Fibroblast of peridontal ligament (primary cell): ENCODE results near the gene GUCY1A1.

Source experiments
- DNase-seq: peaks from one replicate; pipeline ENCODE4 v3.0.0-alpha.2; 2010; ENCODE audit errors: extremely low read depth

Gene GUCY1A1

DNA sequence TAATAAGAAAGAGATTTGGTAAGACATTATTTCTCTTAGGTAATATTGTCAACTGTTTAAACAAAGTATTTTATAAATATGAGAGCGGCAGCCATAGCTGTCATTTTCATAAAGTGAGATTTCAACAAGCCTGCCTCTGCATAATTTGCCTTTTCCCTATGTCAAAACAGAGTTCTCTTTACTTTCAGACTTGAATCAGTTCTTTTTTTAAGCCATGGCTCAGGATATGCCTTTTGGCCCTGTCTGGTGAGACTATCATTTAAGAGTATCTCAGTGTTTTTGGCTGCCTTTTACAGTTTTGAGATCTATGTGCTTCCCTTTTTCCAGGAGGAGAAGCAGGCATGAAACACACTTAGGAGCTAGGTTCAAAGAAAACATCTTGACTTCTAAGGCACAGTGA, 7.5 kb upstream of the GUCY1A1 start:
- no peak for DNase-seq

DNA sequence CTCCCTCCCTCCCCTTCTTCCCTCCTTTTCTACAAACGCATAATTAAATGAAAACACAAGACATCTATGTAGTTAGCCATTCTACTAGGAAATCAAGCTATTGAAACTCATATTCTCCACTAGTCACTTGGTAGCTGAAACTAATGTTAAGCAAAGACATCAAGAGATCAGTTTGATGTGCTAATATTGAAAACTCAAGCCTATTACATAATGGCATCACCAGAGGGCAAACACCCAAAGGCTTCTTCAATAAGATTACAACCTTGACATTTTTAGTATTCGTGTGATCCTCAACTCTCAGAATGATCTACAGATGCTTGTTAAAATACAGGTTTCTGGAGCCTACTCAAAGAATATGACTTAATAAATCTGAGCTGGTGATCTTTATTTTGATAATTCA, 6.2 kb upstream of the GUCY1A1 start:
- no peak for DNase-seq

DNA sequence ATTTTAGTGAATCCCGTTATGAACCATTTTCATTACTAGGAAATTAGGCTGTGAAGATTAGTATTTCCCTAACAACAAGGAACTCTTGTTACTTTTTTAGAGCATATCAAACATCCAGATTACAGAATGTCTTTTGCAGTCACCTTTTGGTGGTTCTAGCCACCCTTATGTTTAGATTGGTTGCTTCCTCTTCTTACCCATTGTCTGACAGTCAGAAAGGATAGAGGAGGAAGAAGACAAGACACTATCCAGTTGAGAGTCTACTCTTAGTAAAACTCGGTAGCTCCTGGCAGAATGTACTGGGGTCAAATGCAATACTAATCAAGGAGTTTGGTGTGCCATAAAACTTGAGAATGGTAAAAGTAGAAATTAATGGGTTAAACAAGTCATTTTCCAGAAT, 1.6 kb upstream of the GUCY1A1 start:
- no peak for DNase-seq

DNA sequence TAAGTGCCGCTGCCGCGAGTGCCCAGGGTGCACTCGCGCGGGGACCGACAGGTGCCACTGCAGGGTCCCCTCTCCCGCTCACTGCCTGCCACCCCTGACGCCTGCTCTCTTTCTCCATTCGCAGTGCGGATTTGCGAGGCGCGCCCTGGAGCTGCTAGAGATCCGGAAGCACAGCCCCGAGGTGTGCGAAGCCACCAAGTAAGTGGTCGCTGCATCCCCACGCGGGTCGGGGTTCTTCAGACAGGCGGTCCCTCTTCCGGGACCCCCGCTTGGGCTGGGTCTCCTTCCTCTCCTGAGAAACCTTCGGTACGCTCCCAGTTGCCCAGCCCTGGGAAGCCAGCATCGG, 547 bp downstream of the GUCY1A1 start:
- no peak for DNase-seq

DNA sequence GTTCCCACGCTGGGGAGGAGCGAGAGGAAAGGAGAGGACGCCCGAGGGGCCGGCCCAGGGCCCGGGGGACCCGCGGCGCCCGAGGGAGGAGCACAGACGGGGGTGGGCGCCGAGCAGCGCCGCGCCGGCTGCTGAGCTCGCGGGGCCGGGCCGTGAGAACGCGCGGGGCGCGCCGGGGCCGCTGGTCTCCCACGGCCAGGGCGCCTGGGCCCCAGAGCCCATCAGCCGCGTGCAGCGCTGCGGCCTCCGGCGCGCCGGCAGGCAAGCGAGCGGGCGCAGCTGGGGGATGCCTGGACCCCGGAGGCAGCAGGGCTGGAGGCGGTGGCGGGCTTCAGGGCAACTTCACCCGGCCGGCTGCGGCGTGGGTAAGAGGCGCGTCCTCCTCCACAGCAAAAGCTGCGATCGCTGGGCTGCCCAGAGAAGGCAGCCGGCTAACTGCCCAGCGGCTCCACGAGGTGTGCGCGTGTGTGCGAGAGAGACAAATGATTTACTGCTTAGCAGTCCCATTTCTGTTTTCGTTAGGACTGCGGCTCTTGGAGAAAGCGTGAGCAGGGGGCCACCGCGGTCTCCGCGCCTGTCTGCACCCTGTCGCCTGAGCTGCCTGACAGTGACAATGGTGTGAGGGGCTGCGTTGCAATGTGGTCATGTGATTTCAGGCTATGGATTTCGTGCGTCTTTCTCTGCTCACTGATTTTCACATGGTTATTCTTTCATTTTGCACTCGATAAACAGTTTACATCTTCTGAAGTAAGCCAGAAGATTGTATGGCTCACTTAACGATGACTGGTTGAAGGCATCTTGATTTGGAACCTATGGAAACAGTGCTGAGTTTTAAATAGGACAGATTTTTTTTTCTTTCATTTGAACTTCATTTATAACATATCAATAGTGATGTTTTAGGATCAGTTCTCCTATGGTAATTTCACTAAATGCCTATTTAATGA, 1.2 kb downstream of the GUCY1A1 start:
- DNase-seq = peak; percentile 24

DNA sequence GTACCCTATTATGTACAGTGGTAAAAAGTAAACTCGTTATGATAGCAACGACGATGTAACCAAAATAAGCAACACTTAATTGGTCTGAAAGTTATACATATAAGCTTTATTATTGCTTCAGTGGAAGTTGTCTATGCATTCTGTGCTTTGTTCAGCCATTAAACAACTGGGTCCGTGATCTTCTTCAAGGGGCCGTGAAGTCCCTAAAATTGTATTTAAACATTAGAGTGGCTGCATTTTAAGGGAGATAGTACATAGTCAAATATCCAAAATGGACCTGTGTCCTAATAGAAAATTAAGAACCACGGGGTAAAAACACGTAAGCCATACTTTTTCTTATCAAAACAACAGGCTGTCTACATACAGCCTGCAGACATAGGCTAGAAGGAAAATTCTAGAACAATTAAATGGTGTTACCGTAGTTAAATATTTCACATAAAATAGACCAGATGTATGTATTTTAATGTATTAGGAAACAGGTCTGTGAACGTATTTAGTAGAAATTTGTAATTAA, 2.1 kb downstream of the GUCY1A1 start:
- DNase-seq = no peak

DNA sequence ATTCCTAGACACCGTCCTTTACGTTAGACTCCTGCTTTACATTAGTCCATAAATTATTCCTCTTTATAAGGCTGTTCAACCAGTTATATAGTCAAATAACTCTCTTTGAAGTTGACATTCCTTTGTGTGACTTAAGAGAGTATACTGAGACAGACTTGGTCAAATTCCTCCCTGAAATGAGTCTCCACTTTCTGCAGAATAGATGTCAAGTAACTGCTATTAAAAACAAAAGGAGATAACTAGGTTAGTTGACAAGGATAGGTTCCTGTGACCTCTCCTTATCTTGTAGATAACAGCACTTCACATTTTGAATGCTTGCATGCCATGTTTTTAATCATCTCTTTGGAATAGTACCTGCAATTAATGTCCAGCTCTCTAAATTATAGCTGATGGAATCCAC, 5.7 kb downstream of the GUCY1A1 start:
- no peak for DNase-seq

DNA sequence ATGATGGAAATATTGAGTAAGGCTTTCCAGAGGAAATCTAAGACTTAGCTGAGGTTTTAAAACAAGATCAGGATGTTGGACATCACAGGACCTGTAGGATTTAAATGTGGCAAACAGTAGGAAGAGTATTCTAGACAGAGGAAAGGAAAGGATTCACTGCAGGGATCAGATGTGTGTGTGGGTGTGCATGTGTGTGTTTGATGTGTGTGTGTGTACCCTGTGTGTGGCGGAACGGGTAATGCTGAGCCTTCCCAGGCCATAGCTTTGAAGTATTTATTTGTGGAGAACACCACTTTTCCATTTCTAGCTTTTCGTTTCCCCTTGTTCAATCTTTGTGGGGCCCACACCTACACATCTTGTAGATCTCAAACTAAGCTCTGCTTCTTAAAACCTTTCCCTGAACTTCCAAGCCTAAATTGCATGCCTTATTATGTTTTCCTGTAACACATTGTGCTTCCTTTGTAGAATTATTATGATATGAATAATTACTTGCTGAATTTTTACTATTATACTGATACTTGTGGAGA, 6.9 kb downstream of the GUCY1A1 start:
- DNase-seq = no peak

DNA sequence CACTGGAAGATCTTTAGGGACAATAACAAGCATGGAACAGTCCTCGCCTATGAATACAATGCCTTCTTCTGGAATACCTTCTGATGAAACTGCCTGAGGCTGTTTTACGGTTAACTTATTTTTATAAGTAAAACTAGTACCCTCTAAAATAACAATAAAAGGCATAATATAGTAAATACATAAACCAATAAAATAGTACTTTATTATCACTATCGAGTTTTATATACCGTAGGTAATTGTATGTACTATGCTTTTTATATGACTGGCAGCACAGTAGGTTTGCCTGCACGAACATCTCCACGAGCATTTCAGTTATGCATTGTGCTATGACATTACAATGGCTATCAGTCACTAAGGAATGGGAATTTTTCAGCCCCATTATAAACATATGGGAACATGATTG, 8.0 kb downstream of the GUCY1A1 start:
- DNase-seq = no peak

DNA sequence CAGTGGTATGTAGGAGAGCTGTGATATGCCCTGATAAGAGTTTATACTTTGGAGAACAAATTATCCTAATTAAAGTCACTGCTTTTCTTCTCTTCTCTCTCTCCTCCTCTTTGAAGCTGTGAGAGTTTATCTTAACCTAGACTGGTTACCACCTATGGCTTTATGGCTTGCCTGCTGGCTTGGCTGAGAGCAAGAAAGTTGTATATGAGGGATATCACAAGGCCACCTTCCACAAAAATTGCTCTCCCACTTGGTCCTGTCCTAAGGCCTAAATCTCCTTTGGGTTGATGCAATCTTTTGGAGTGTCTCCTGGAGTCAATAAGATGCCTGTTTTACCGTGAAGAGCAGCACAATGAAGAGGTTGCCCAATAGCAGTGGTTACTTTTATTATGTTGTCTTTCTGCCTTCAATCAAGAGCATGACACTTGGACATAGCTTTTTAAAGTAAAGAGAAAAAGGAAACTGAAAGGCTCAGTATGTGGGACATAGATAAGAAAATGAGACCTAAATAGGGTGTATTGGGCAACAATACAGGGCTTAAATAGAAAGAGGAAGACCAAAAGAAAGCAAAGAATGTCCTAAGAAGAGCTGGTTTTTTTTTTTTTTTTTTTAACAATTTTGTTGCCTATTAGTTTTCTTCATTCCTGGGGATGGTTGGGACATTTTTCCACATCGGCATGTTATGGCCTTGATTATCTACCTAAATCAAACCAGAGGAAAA, 9.2 kb downstream of the GUCY1A1 start:
- DNase-seq = no peak

DNA sequence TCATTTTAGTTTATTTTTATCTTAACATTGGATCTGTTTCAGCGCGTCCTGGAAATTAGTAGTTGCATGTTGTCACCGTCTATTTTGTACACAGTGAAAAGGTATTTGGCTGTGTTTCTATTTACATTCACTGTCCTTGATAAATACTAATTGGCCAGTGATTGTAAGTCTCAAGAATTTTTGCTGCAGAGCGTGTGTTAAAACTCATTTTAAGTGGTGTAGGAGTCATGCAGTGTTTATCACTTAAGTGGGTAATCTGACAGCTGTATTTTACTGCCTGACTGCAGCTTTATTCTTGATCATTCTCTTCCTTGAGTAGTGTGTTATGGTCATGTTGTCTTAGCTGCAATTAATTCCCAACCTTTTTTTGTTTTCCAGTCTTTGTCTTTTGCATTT, 9.8 kb downstream of the GUCY1A1 start:
- DNase-seq = no peak

DNA sequence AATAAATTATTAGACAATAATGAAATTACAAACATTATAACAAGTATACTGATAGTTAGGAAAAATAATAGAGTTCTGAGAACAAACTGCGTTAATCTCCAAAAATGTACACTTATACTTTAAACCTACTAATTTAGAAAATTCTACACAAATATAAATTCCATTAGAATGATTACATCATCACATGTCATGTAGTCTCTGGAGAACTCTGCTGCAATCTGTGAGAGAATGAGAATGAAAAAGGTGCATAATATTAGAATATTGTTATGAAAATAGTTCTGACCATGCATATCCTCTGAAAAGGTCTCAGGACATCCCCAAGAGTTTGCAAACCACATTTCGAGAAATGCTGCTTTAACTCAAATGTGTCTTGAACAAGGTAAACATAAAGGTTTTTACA, 11.4 kb downstream of the GUCY1A1 start:
- DNase-seq = no peak

DNA sequence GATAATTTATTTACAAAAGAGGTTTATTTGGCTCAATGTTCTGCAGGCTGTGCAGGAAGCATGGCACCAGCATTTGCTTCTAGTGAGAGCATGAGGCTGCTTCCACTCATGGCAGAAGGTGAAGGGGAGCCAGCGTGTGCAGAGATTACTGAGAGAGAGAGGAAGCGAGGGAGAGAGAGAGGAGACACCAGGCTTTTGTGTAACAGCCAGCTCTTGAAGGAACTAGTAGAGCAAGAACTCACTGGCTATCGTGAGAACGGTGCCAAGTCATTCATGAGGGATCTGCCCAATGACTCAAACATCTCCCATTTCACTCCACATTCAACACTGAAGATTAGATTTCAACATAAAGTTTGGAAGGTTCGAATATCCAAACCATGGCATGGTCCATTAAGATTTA, 12.7 kb downstream of the GUCY1A1 start:
- DNase-seq = peak; percentile 69

DNA sequence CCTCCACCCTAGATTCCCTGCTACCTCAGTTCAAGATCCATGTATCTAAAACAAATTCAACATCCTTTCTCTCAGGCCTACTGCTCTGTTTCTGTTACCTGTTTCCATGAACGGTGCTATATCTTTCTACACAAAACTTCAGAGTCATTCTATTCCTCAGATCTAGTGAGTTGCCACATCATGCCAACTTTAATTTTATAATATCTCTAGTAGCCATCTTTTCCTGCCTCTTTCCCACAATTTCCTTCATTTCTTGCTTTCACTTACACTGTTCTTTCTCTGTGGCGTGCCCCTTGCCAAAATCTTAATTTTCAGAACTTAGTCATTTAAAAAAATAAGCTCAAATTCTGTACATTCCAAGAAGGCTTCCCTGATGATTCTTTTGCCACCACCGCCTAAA, 15.2 kb downstream of the GUCY1A1 start:
- peak; percentile 38 for DNase-seq

DNA sequence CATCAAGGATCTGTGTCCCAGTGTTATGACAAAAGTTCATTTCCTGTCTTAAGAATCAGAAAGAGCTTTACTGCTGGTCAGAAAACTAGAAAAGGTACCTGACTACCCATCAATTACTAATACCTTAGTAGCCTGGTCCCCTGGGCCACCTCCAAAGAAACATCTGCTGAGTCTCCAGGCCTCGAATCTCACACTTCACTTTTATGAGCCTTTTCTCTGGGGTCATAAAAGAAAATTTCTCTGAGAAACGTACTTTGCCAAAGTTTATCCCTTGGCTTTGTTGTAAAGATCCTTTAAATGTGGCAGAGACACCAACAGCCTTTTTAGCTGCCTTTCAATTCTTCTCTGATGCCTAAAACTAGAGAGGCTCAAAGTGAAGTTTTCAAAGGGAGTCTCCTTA, 17.8 kb downstream of the GUCY1A1 start:
- no peak for DNase-seq

DNA sequence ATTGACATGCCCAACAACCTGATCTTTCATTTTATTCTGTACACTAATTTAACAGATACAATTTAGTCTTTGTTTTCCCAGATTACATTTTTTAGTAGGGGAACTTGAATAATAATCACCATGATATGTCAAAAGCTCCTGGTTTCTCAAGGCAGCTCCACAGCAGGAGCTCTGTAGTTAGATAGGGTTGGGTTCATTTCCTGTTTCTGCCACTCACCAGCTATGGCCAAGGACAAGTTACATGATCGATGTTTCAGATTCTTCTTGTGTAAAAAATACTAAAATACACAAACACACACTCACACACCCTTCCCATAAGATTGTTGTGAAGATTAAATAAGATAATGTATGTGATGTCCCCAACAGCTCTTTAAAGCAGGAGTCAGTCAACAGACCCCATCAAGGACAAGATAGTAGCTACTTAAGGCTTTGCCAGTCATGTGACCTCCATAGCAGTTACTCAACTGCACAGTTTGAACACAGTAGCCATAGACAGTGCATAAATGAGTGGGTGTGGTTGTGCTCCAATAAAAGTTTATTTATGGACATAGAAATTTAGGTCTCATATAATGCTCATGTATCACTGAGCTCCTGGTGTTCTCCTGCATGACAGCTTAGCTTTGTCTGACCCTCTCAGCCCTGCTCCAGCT, 18.4 kb downstream of the GUCY1A1 start:
- DNase-seq = no peak

DNA sequence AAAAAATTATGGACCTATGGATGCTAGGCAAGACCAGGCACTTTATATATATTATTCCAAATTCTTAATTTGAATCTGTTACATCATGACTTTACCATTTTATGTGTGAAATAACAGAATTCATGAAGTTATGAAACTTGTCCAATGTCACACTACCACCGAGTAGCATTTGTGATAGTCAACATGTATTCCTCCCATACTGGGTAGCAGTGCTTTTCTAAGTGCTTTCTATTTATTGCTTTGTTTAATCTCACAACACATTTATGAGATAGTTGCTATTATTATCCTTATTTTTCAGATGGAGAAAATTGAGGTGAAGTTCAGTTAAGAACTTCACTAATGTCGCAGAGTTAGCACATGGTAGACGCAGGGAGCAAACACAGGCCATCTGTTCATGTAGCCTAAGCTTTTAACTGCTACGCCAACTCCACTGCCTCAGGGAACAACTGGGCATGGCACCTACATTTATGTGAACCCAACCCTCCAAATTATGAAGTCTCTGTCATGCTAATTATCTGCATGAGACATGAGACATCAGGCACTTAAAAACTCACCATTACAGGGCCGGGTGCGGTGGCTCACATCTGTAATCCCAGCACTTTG, 20.8 kb downstream of the GUCY1A1 start:
- DNase-seq = no peak

DNA sequence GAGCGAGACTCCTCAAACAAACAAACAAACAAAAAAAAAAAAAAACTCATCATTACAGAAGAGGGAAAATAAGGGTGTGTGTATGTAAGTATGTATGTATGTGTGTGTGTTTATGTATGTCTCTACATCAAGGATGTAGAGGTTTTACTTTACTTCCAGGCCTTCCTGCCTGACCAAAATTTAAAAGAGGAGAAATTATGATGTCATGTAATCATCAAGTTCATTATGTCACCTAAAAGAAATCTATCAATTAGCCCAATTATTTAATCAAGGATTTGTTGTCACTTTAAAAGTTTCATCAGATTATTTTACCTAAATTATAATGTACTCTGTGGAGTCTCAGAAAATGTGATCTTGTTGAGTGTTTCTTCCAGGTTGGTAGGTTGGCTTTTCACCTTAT, 21.6 kb downstream of the GUCY1A1 start:
- no peak for DNase-seq

DNA sequence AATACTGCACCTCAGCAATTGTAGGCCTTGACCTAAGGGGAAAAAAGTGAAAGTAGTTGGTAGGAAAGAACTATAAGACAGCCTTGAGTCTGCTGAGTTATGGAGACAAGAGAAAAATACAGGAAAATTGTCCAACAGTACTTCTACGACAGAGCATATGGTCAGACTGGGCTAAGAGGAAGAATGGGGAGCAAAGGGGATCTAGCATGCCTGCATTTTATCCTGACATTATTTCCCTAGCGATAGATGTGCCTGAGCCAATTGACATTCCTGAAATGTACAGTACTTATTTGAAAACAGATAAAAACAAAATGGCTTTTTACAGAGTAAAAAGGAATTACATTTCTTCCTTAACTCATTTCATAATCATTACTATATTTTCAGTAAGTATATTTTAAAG, 22.2 kb downstream of the GUCY1A1 start:
- no peak for DNase-seq

DNA sequence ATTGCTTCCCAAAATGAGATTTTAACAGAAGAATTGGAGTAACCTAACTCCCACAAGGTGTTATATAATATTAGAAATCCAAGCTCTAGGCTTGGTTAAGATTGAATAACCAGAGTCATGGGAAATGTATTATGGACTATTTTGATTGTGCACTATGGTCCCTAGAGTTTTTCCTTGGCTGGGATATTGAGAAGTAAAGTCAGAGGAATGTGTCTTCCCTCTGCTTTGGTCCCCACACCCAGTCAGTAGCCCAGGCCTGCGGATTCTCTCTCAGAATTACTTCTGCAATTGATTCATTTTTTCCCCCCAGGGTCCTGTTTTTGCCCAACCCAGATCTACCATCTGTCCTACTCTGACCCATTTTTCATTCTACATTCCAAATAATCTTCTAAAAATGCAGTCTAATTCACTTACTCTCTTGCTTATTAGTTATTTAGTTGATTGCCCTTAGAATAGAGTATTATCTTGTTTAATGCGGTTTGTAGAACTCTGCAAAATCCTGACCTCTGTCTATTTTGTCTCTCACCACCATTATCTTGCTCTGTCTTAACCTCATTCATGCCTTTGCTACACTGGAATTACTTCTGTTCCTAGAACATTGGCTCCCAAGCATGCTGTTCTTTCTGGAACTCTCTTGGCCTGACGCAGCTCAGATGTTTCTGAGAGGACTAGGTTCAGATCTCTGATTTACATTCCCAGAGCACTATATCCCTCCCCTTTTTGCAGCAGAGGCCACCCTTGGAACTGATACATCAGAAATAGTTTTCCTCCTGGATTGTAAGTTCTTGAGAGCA, 23.6 kb downstream of the GUCY1A1 start:
- peak; percentile 17 for DNase-seq

DNA sequence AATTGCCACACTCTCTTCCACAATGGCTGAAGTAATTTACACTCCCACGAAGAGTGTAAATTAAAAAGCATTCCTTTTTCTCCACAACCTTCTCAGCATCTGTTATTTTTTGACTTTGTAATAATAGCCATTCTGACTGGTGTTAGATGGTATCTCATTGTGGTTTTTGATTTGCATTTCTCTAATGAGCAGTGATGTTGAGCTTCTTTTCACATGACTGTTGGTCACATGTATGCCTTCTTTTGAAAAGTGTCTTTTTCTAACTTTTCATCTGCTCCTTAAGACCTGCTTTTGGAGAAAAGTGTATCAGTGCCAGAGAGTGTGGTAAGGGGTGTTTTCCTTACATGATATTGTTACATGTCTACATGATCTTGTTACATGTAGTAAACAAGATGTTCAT, 25.7 kb downstream of the GUCY1A1 start:
- DNase-seq = no peak
